ENCODE measurements around the gene GMIP.
"Not testable (repeated sequence)": the region's sequence is repeated elsewhere in the genome, so short reads cannot be mapped to it uniquely, and the experiment has no call there.

Gene GMIP

GRCh38 chr19:19643158-19644053 lies at the start of gene GMIP:
Gene GMIP, minus strand, starts transcription at chr19:19643657. Its CDS starts 128 bp downstream, at chr19:19643529.
- DNase-seq (ENCODE audit: insufficient read length, low spot score): peak; percentile 84
- TF ChIP-seq POLR2A (IDR thresholded peaks at IDR 0.05; ENCODE audit: low read depth, low read length): peak; percentile 26; the same call in 1 of the 2 replicates
- FAIRE-seq: no peak

GRCh38 chr19:19691683-19692082 lies 48.2 kb upstream of the GMIP start:
- FAIRE-seq (no peak), DNase-seq (ENCODE audit: insufficient read length, low spot score) (no peak)
- no peak for TF ChIP-seq POLR2A (IDR thresholded peaks at IDR 0.05; ENCODE audit: low read depth, low read length)

GRCh38 chr19:19689023-19689422 lies 45.6 kb upstream of the GMIP start:
- FAIRE-seq; DNase-seq (ENCODE audit: insufficient read length, low spot score): not testable (repeated sequence)

GRCh38 chr19:19687090-19687489 lies 43.6 kb upstream of the GMIP start:
- no peak for TF ChIP-seq POLR2A (IDR thresholded peaks at IDR 0.05; ENCODE audit: low read depth, low read length)
- no peak for FAIRE-seq
- DNase-seq (ENCODE audit: insufficient read length, low spot score): no peak

GRCh38 chr19:19686580-19686979 lies 43.1 kb upstream of the GMIP start:
- FAIRE-seq: no peak
- DNase-seq (ENCODE audit: insufficient read length, low spot score): no peak
- no peak for TF ChIP-seq POLR2A (IDR thresholded peaks at IDR 0.05; ENCODE audit: low read depth, low read length)

GRCh38 chr19:19686119-19686518 lies 42.7 kb upstream of the GMIP start:
- DNase-seq (ENCODE audit: insufficient read length, low spot score): not testable (repeated sequence)

GRCh38 chr19:19679176-19680073 lies 36.0 kb upstream of the GMIP start:
- DNase-seq (ENCODE audit: insufficient read length, low spot score): no peak
- FAIRE-seq: no peak
- no peak for TF ChIP-seq POLR2A (IDR thresholded peaks at IDR 0.05; ENCODE audit: low read depth, low read length)

More at GRCh38 chr19:19686119-19686518, 42.7 kb upstream of the GMIP start:
- not testable (repeated sequence) for FAIRE-seq

GRCh38 chr19:19677579-19677978 lies 34.1 kb upstream of the GMIP start:
- no peak for TF ChIP-seq POLR2A (IDR thresholded peaks at IDR 0.05; ENCODE audit: low read depth, low read length)
- DNase-seq (ENCODE audit: insufficient read length, low spot score) (no peak), FAIRE-seq (no peak)

GRCh38 chr19:19674315-19674714 lies 30.9 kb upstream of the GMIP start:
- FAIRE-seq (no peak), DNase-seq (ENCODE audit: insufficient read length, low spot score) (no peak)
- no peak for TF ChIP-seq POLR2A (IDR thresholded peaks at IDR 0.05; ENCODE audit: low read depth, low read length)

GRCh38 chr19:19672816-19673215 lies 29.4 kb upstream of the GMIP start:
- no peak for FAIRE-seq
- TF ChIP-seq POLR2A (IDR thresholded peaks at IDR 0.05; ENCODE audit: low read depth, low read length): no peak
- no peak for DNase-seq (ENCODE audit: insufficient read length, low spot score)

- DNase-seq (ENCODE audit: insufficient read length, low spot score) (no peak), FAIRE-seq (no peak)
- TF ChIP-seq POLR2A (IDR thresholded peaks at IDR 0.05; ENCODE audit: low read depth, low read length): no peak
Measured at GRCh38 chr19:19670070-19670551, 26.7 kb upstream of the GMIP start.

- FAIRE-seq (peak; percentile 6), DNase-seq (ENCODE audit: insufficient read length, low spot score) (peak; percentile 86)
- peak; percentile 56; the same call in 1 of the 2 replicates for TF ChIP-seq POLR2A (IDR thresholded peaks at IDR 0.05; ENCODE audit: low read depth, low read length)
Measured at GRCh38 chr19:19668230-19669012, 25.0 kb upstream of the GMIP start, which contains the start of gene ZNF101. Gene ZNF101, plus strand, starts transcription at chr19:19668839. Its CDS starts 125 bp downstream, at chr19:19668964.

GRCh38 chr19:19665420-19665948 lies 22.0 kb upstream of the GMIP start:
- not testable (repeated sequence) for DNase-seq (ENCODE audit: insufficient read length, low spot score); FAIRE-seq

Measured in H54 (cell line).